Heart right ventricle (tissue), 16 donors: ENCODE data around the gene YWHAB. TPM values are rescaled to one million over a fixed set of nuclear protein-coding genes. Genes with fewer than 3 reads are reported as not detected.
"Not testable (repeated sequence)": the region's sequence is repeated elsewhere in the genome, so short reads cannot be mapped to it uniquely, and the experiment has no call there.

Experiments used
- ATAC-seq, 8 donors: fragments of 200-7000 bp; cut with Tn5 transposase; one replicate each; pipeline ENCODE4 v1.9.1; 2020; ENCODE audit warnings: mild to moderate bottlenecking in 8 of 8, moderate library complexity in 8 of 8, moderate number of reproducible peaks in 1 of 8
- DNase-seq, 2 donors: peaks; one replicate each; pipeline ENCODE4 v3.0.0-alpha.2; 2020
- H3K27ac ChIP-seq, 10 donors: fragments of 200-600 bp; sonication (generic) in 2 of 10; one replicate each; pipeline versions ENCODE4 v1.5.0 to v1.8.0; 2020 to 2022; ENCODE audit warnings: mild to moderate bottlenecking in 3 of 10
- H3K27me3 ChIP-seq, 7 donors: fragments of 200-600 bp; one replicate each; pipeline ENCODE4 v1.8.0; 2021 to 2022; ENCODE audit warnings: mild to moderate bottlenecking in 2 of 7
- H3K36me3 ChIP-seq, 9 donors: fragments of 200-600 bp; sonication (generic) in 1 of 9; one replicate each; pipeline versions ENCODE4 v1.5.0 to v1.8.0; 2020 to 2022; ENCODE audit warnings: mild to moderate bottlenecking in 2 of 9
- H3K4me1 ChIP-seq, 9 donors: fragments of 200-600 bp; sonication (generic) in 1 of 9; one replicate each; pipeline versions ENCODE4 v1.5.0 to v1.8.0; 2020 to 2022; ENCODE audit warnings: mild to moderate bottlenecking in 4 of 9
- H3K4me3 ChIP-seq, 10 donors: fragments of 200-600 bp; sonication (generic) in 2 of 10; one replicate each; pipeline versions ENCODE4 v1.5.0 to v1.8.0; 2020 to 2022; ENCODE audit warnings: mild to moderate bottlenecking in 7 of 10, moderate library complexity in 2 of 10
- H3K9me3 ChIP-seq, 11 donors: fragments of 200-600 bp in 10 of 11; sonication (generic) in 2 of 11; one replicate each; pipeline versions ENCODE4 v1.5.0 to v1.8.0; 2013 to 2022; ENCODE audit warnings: mild to moderate bottlenecking in 2 of 11, control low read depth in 1 of 11, moderate library complexity in 1 of 11
- WGBS, 2 donors: extraction: QIAGEN DNeasy Blood & Tissue Kit; methylation state at CpG; one replicate each; pipeline ENCODE4 v1.1.7; 2013; ENCODE audit warnings: inconsistent platforms in 1 of 2; 5-methylcytosine and 5-hydroxymethylcytosine counted together
- intact Hi-C, 10 donors: fragments of 100-400 bp; cut with DNase I; formaldehyde crosslinking; loops; one replicate each; pipeline versions ENCODE4 v1.11.1 to v1.14.2; 2022
- polyA plus RNA-seq, 2 donors: library from polyadenylated mRNA; stranded (reverse); fragments of 200-250 nt; gene quantifications; one replicate each; pipeline ENCODE4 v1.2.3, GENCODE V29; 2013
- total RNA-seq, 10 donors: library from RNA; stranded (reverse); fragmentation: NEBNext Ultra II Directional in 3 of 10; extraction: Animal tissue kit (Norgen Biotek cat#: 25700) in 3 of 10; gene quantifications; one replicate each; pipeline versions ENCODE4 v1.2.1 to v1.2.4, GENCODE V29; 2021 to 2023
- TF ChIP-seq, protein P1 (sequence below), 9 donors: fragments of 200-600 bp; sonication (generic) in 2 of 9; IDR thresholded peaks; one replicate each; pipeline versions ENCODE4 v1.5.0 to v1.8.0; 2021 to 2022; ENCODE audit warnings: antibody characterized with exemption in 9 of 9, mild to moderate bottlenecking in 5 of 9, moderate library complexity in 1 of 9
- donor health status: Arrhythmogenic right ventricular cardiomyopathy.
- donor health status: ischemic (EF 13 %, LVEDD 7.1; RV severe dilation, severe dysfunction).
- donor health status: healthy with polysubstance abuse.
- donor health status: DM: no; HTN: yes; CAD: no.
- donor health status: DM: no; HTN: no; CAD: no.
- donor health status: ischemic (EF 25% LVEDD 6.9; RV normal size, moderate dysfunction).
- donor health status: ischemic (EF 25% LVEDD 5.7; RV mildly dilated, moderate dysfunction).
- donor health status: healthy.
- donor health status: DM: yes; HTN: yes; CAD: no.
- donor health status: Ischemic cardiomyopathy.
- donor health status: ischemic (EF 35%, LVEDD 5.7; RV mildly dilated, moderate dysfunction).
- donor health status: nonischemic (EF 11% LVEDD 7.7; RV severe dilation, severe dysfunction).
- donor health status: DM: yes; HTN: yes; CAD: no.
- donor health status: PGD.
- donor health status: ischemic (EF 29% LVEDD 5.4; RV normal size, mild dysfunction).
- donor health status: nonischemic (EF 23%, LVEDD 6.1; RV moderate dilation, normal function).

YWHAB gene
- total and polyA plus RNA-seq, 12 donors, result 37.9 to 130 (median 114) TPM

DNA sequence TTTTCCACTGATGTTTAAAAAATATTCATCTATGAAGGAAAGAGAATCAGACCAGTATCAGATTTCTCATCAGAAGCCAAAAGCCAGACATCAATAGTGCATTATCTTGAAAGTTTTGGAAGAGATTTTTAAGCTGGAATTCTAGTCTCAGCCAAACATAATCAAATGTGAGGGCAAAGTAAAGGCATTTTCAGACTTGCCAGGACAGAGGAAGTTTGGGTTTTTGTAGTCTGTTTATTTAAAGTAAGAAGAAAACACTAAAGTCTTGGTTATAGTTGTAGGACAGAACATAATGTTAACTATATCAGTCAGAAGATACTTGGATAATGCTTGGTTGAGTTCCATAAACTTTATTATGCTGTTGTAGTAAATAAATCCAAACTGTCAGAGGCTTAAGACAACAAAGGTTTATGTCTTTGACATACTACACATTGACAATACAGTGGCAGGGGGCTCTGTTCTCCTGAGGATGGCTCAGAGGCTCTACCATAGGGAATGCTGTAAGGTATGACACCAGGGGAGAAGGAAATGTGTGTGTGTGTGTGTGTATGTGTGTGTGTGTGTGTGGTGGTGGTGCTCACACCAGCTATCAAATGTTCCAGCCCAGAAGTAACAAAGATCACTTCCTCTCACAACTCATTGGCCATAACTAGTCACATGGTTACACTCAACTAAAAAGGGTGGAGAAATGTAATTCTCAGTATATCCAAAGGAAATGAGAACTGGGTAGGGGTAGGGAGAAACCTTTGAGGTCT is 26.7 kb upstream of the YWHAB start:
- H3K27me3 ChIP-seq, result no peaks in the 10 kb centered on the region
- no peaks in the 10 kb centered on the region for H3K9me3 ChIP-seq
- TF ChIP-seq, protein P1, sequence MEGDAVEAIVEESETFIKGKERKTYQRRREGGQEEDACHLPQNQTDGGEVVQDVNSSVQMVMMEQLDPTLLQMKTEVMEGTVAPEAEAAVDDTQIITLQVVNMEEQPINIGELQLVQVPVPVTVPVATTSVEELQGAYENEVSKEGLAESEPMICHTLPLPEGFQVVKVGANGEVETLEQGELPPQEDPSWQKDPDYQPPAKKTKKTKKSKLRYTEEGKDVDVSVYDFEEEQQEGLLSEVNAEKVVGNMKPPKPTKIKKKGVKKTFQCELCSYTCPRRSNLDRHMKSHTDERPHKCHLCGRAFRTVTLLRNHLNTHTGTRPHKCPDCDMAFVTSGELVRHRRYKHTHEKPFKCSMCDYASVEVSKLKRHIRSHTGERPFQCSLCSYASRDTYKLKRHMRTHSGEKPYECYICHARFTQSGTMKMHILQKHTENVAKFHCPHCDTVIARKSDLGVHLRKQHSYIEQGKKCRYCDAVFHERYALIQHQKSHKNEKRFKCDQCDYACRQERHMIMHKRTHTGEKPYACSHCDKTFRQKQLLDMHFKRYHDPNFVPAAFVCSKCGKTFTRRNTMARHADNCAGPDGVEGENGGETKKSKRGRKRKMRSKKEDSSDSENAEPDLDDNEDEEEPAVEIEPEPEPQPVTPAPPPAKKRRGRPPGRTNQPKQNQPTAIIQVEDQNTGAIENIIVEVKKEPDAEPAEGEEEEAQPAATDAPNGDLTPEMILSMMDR (IDR thresholded peaks at IDR 0.05), result no peak
- H3K4me3 ChIP-seq, result no peak overlapping the region
- no peak overlapping the region for H3K27ac ChIP-seq
- ATAC-seq (no peak), DNase-seq (no peak)
- intact Hi-C loops, result no loop called here
- H3K36me3 ChIP-seq, result no peaks in the 10 kb centered on the region
- H3K4me1 ChIP-seq, result peaks cover 0 to 27% (median 6%) of the 10 kb centered on the region in 9 donors

DNA sequence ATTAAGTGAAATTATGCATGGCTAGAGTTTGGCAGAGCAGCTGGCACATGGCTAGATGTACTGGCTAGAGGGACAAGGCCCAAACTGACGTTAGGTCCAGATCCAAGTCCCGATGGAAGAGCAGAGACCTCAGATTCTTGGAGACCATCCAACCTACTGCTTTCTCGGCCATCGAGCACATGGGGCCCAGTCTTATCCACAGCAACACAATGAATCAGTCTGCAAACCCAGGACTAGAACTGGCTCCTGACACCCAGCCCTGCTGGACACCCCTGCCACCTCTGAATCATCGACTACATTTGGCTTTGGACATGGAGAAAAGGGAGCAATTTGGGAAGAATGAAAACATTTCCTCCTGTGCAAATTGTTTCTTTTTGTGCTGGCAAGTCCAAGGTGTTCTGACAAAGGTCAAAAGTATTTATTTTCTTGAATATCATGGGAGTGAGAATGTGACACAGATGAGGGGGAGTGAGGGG is 23.9 kb upstream of the YWHAB start:
- DNase-seq (no peak), ATAC-seq (peak; percentile 35 to 90 (median 46))
- peaks cover 0 to 30% (median 6%) of the 10 kb centered on the region in 9 donors for H3K4me1 ChIP-seq
- H3K27me3 ChIP-seq, result peaks cover 0 to 2% (median 0%) of the 10 kb centered on the region in 7 donors
- H3K27ac ChIP-seq, result no peak overlapping the region
- 12 to 18% methylated on average over 5 of the region's 5 CpGs for WGBS, 2 donors
- H3K9me3 ChIP-seq, result no peaks in the 10 kb centered on the region
- TF ChIP-seq, protein P1 (IDR thresholded peaks at IDR 0.05), result no peak
- H3K4me3 ChIP-seq, result no peak overlapping the region
- intact Hi-C loops, result loop anchor here in 2 of 10 donors (10.0 kb wide), 1 partner anchor 177 kb away; no protein-coding TSS in a partner anchor
- no peaks in the 10 kb centered on the region for H3K36me3 ChIP-seq

DNA sequence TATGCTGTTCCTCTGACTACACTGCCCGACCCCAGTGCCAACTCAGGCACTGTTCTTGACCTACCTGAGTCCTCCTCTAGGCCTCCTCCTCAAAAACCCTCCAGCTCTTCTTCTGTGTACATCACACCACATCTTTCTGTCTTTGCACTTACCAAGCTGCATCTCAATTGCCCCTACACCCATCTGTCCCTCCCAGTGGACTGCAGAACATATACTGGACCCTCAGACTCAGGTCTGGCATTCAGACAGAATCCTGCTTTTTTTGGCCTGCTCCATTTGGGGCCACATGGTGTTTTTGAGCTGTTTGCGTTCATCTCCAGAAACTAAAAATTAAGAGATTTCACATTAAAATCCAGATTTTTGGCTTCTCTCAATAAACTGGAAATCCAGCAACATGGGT is 23.2 kb upstream of the YWHAB start:
- Histone ChIP-seq H3K27ac (peak overlapping the region in 1 of 10 donors; percentile 37), H3K9me3 (no peaks in the 10 kb centered on the region), H3K4me1 (peaks cover 0 to 33% (median 10%) of the 10 kb centered on the region in 9 donors), H3K27me3 (peaks cover 0 to 5% (median 0%) of the 10 kb centered on the region in 7 donors), H3K36me3 (no peaks in the 10 kb centered on the region), H3K4me3 (no peak overlapping the region)
- no peak for DNase-seq
- intact Hi-C loops, result loop anchor here in 2 of 10 donors (10.0 kb wide), 1 partner anchor 177 kb away; no protein-coding TSS in a partner anchor
- no peak for ATAC-seq
- TF ChIP-seq, protein P1 (IDR thresholded peaks at IDR 0.05), result no peak
- 78 to 88% methylated on average over 2 of the region's 2 CpGs for WGBS, 2 donors

DNA sequence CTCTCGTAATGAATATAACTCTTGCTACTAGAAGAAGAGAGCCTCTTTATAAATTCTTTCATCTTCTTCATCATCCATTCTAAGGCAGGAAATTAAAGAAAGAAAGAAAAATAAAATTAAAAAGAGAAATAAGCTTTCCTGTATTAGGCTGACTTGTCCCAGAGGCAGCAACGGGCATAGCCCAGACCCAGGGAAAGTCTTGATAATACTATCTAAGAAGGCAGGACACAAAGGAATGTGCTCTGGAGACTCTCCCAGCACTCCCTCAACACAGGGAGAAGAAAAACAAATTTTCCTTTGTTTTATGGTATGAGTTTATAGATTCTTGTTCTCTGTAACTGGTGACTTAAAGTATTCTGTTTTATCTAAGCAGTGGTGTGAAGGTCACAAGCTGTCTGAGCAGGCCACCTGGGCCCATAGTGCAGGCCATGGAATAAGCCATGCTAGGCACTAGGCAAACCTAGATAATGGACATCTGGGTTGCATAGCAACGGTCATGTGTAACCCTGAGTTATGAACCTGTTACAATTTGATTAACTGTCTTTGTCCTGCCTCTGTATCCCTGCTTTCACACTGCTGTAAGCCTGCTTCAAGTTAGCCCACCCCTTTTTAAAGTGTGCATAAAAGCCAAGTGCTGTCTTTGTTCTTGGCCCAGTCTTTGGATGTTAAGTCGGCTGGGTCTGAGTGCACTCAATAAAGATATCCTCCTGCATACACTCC is 22.0 kb upstream of the YWHAB start:
- H3K27me3 ChIP-seq, DNase-seq, H3K4me3 ChIP-seq, H3K9me3 ChIP-seq, H3K36me3 ChIP-seq: not testable (repeated sequence)
- Histone ChIP-seq H3K4me1 (peaks cover 0 to 38% (median 15%) of the 10 kb centered on the region in 9 donors), H3K27ac (peak overlapping the region in 1 of 10 donors; percentile 8)
- intact Hi-C loops, result loop anchor here in 2 of 10 donors (10.0 kb wide), 1 partner anchor 179 kb away; no protein-coding TSS in a partner anchor
- WGBS, 2 donors, result 44 to 50% methylated on average over 4 of the region's 4 CpGs
- ATAC-seq, result peak in 5 of 8 donors; percentile 43 to 73 (median 58)

DNA sequence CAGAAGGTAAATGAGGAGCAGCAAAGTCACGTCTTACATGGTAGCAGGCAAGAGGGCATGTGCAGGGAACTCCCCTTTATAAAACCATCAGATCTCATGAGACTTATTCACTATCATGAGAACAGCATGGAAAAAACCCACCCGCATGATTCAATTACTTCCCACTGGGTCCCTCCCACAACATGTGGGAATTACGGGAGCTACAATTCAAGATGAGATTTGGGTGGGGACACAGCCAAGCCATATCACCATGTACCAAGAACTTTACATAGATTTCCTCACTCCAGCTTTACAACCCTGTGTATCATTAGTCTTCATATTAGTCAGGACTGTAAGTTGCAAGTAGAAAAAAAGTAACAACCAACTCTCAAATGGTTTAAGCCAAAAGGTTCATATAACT is 21.0 kb upstream of the YWHAB start:
- not testable (repeated sequence) for ATAC-seq, H3K27me3 ChIP-seq, H3K4me3 ChIP-seq, H3K36me3 ChIP-seq, H3K27ac ChIP-seq, DNase-seq, H3K9me3 ChIP-seq
- WGBS, 2 donors, result 87 to 88% methylated on average over 3 of the region's 3 CpGs
- intact Hi-C loops, result loop anchor here in 2 of 10 donors (10.0 kb wide), 1 partner anchor 180 kb away; no protein-coding TSS in a partner anchor
- peaks cover 0 to 38% (median 15%) of the 10 kb centered on the region in 9 donors for H3K4me1 ChIP-seq
